ENCODE data around the gene OR6J1.
"Not testable (repeated sequence)": the region's sequence is repeated elsewhere in the genome, so short reads cannot be mapped to it uniquely, and the experiment has no call there.

DNA sequence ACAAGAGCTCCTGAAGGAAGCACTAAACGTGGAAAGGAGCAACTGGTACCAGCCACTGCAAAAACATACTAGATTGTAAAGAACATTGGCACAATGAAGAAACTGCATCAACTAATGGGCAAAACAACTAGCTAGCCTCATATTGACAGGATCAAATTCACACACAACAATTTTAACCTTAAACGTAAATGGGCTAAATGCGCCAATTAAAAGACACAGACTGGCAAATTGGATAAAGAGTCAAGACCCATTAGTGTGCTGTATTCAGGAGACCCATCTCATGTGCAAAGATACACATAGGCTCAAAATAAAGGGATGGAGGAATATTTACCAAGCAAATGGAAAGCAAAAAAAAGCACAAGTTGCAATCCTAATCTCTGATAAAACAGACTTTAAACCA lies 43.8 kb upstream of the OR6J1 start:
- TF ChIP-seq POLR2A (IDR thresholded peaks at IDR 0.05; ENCODE audit: low read depth, low read length); RELA (IDR thresholded peaks at IDR 0.05; ENCODE audit: borderline replicate concordance, partially characterized antibody); MYC (IDR thresholded peaks at IDR 0.05; ENCODE audit: insufficient read depth, insufficient read length, insufficient replicate concordance, low read length, severe bottlenecking); SMC3 (IDR thresholded peaks at IDR 0.05; ENCODE audit: borderline replicate concordance, low read length); JUND (IDR thresholded peaks at IDR 0.05; ENCODE audit: low read depth, low read length); CHD4 (IDR thresholded peaks at IDR 0.05); CHD2 (IDR thresholded peaks at IDR 0.05; ENCODE audit: borderline replicate concordance, low read depth, low read length): not testable (repeated sequence)
- TF ChIP-seq, protein P1, sequence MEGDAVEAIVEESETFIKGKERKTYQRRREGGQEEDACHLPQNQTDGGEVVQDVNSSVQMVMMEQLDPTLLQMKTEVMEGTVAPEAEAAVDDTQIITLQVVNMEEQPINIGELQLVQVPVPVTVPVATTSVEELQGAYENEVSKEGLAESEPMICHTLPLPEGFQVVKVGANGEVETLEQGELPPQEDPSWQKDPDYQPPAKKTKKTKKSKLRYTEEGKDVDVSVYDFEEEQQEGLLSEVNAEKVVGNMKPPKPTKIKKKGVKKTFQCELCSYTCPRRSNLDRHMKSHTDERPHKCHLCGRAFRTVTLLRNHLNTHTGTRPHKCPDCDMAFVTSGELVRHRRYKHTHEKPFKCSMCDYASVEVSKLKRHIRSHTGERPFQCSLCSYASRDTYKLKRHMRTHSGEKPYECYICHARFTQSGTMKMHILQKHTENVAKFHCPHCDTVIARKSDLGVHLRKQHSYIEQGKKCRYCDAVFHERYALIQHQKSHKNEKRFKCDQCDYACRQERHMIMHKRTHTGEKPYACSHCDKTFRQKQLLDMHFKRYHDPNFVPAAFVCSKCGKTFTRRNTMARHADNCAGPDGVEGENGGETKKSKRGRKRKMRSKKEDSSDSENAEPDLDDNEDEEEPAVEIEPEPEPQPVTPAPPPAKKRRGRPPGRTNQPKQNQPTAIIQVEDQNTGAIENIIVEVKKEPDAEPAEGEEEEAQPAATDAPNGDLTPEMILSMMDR (IDR thresholded peaks at IDR 0.05 in 2 of 3, conservative IDR thresholded peaks at IDR 0.05 in 1 of 3; ENCODE audit: control insufficient read depth in 2 of 3, extremely low read depth in 1 of 3, insufficient read depth in 1 of 3, low read depth in 3 of 3, low read length in 3 of 3) = not testable (repeated sequence)
- TF ChIP-seq, protein P2, sequence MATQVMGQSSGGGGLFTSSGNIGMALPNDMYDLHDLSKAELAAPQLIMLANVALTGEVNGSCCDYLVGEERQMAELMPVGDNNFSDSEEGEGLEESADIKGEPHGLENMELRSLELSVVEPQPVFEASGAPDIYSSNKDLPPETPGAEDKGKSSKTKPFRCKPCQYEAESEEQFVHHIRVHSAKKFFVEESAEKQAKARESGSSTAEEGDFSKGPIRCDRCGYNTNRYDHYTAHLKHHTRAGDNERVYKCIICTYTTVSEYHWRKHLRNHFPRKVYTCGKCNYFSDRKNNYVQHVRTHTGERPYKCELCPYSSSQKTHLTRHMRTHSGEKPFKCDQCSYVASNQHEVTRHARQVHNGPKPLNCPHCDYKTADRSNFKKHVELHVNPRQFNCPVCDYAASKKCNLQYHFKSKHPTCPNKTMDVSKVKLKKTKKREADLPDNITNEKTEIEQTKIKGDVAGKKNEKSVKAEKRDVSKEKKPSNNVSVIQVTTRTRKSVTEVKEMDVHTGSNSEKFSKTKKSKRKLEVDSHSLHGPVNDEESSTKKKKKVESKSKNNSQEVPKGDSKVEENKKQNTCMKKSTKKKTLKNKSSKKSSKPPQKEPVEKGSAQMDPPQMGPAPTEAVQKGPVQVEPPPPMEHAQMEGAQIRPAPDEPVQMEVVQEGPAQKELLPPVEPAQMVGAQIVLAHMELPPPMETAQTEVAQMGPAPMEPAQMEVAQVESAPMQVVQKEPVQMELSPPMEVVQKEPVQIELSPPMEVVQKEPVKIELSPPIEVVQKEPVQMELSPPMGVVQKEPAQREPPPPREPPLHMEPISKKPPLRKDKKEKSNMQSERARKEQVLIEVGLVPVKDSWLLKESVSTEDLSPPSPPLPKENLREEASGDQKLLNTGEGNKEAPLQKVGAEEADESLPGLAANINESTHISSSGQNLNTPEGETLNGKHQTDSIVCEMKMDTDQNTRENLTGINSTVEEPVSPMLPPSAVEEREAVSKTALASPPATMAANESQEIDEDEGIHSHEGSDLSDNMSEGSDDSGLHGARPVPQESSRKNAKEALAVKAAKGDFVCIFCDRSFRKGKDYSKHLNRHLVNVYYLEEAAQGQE (IDR thresholded peaks at IDR 0.05; ENCODE audit: low read depth, low read length) = not testable (repeated sequence)
